Stimulated activated naive B cell treated with anti-CD40 and anti-IgM and Interleukin-4, amounts not matched to agents 10 μg/mL and 1 μg/mL and 100 μg/mL, for 72 hours (primary cell): Measurements from ENCODE around the gene P3H1.
A peak's percentile ranks its signal among the peaks of the same experiment; 100 is the strongest.
"Not testable (repeated sequence)": the region's sequence is repeated elsewhere in the genome, so short reads cannot be mapped to it uniquely, and the experiment has no call there.

Experiments
- ATAC-seq, 2 donors: fragments of 150-1000 bp; cut with Tn5 transposase; replicated peaks; 2 replicates each; pipeline ENCODE4 v1.10.0; 2021; ENCODE audit warnings: moderate library complexity in 1 of 2
- DNase-seq: peaks from one replicate; pipeline ENCODE4 v3.0.0; 2021
- H3K27ac Mint-ChIP-seq: one replicate; pipeline ENCODE4 v1.8.0; 2022; ENCODE audit warnings: mild to moderate bottlenecking, mixed read lengths
- H3K27me3 Mint-ChIP-seq, 2 donors: one replicate each; pipeline ENCODE4 v1.8.0; 2022; ENCODE audit warnings: mixed read lengths in 2 of 2
- H3K36me3 Mint-ChIP-seq, 2 donors: one replicate each; pipeline ENCODE4 v1.8.0; 2022; ENCODE audit warnings: mixed read lengths in 2 of 2, mild to moderate bottlenecking in 1 of 2
- H3K4me1 Mint-ChIP-seq, 2 donors: one replicate each; pipeline ENCODE4 v1.8.0; 2022; ENCODE audit warnings: mixed read lengths in 2 of 2, mild to moderate bottlenecking in 1 of 2
- H3K4me3 Mint-ChIP-seq, 2 donors: one replicate each; pipeline ENCODE4 v1.8.0; 2022; ENCODE audit warnings: mild to moderate bottlenecking in 2 of 2, mixed read lengths in 2 of 2, moderate library complexity in 1 of 2
- H3K9me3 Mint-ChIP-seq, 2 donors: one replicate each; pipeline ENCODE4 v1.8.0; 2022; ENCODE audit warnings: mixed read lengths in 2 of 2, mild to moderate bottlenecking in 1 of 2

The P3H1 gene

GRCh38 chr1:42714441-42714840 lies 52.4 kb downstream of the P3H1 start:
- H3K4me1 Mint-ChIP-seq, DNase-seq, H3K4me3 Mint-ChIP-seq, ATAC-seq, H3K27ac Mint-ChIP-seq, H3K27me3 Mint-ChIP-seq: not testable (repeated sequence)
- Mint-ChIP-seq H3K9me3 (peaks cover 18 to 20% of the 10 kb centered on the region in 2 donors), H3K36me3 (peaks cover 82 to 86% of the 10 kb centered on the region in 2 donors)

GRCh38 chr1:42713293-42713692 lies 53.5 kb downstream of the P3H1 start:
- Mint-ChIP-seq H3K27ac (no peak overlapping the region), H3K27me3 (no peaks in the 10 kb centered on the region), H3K4me3 (no peak overlapping the region), H3K36me3 (peaks cover 82 to 87% of the 10 kb centered on the region in 2 donors), H3K9me3 (peaks cover 18 to 20% of the 10 kb centered on the region in 2 donors), H3K4me1 (peaks cover 4 to 7% of the 10 kb centered on the region in 2 donors)
- no peak for ATAC-seq
- DNase-seq, result no peak

- Mint-ChIP-seq H3K9me3 (peaks cover 18 to 20% of the 10 kb centered on the region in 2 donors), H3K36me3 (peaks cover 82 to 87% of the 10 kb centered on the region in 2 donors)
- not testable (repeated sequence) for H3K27ac Mint-ChIP-seq, DNase-seq, ATAC-seq, H3K4me3 Mint-ChIP-seq, H3K4me1 Mint-ChIP-seq, H3K27me3 Mint-ChIP-seq
Measured at GRCh38 chr1:42712808-42713207, 54.0 kb downstream of the P3H1 start.

GRCh38 chr1:42703888-42704464 lies 62.9 kb downstream of the P3H1 start:
- Mint-ChIP-seq H3K36me3 (peaks cover 52 to 74% of the 10 kb centered on the region in 2 donors), H3K9me3 (no peaks in the 10 kb centered on the region)
- no peak for ATAC-seq

GRCh38 chr1:42700006-42700405 lies 66.8 kb downstream of the P3H1 start:
- DNase-seq (no peak), ATAC-seq (no peak)
- no peaks in the 10 kb centered on the region for H3K9me3 Mint-ChIP-seq
- peaks cover 47 to 73% of the 10 kb centered on the region in 2 donors for H3K36me3 Mint-ChIP-seq
- no peak overlapping the region for H3K4me3 Mint-ChIP-seq
- H3K4me1 Mint-ChIP-seq, result peaks cover 11 to 15% of the 10 kb centered on the region in 2 donors
- H3K27ac Mint-ChIP-seq, result no peak overlapping the region
- no peaks in the 10 kb centered on the region for H3K27me3 Mint-ChIP-seq

More at GRCh38 chr1:42703888-42704464, 62.9 kb downstream of the P3H1 start:
- Mint-ChIP-seq H3K4me3 (no peak overlapping the region), H3K4me1 (peaks cover 4 to 8% of the 10 kb centered on the region in 2 donors), H3K27ac (peak overlapping the region; percentile 90), H3K27me3 (no peaks in the 10 kb centered on the region)
- DNase-seq, result no peak

GRCh38 chr1:42698081-42698813 lies 68.6 kb downstream of the P3H1 start:
- Mint-ChIP-seq H3K4me3 (no peak overlapping the region), H3K36me3 (peaks cover 36 to 65% of the 10 kb centered on the region in 2 donors), H3K27ac (no peak overlapping the region), H3K9me3 (no peaks in the 10 kb centered on the region), H3K4me1 (peaks cover 11 to 25% of the 10 kb centered on the region in 2 donors), H3K27me3 (no peaks in the 10 kb centered on the region)
- DNase-seq (no peak), ATAC-seq (no peak)
